G401 (cell line): ENCODE measurements around the gene FOXJ1. TPM values are rescaled to one million over a fixed set of nuclear protein-coding genes. Genes with fewer than 3 reads are reported as not detected.
A peak's percentile ranks its signal among the peaks of the same experiment; 100 is the strongest.

Experiments used
- DNase-seq: peaks from one replicate; pipeline ENCODE4 v3.0.0-alpha.2; 2015; ENCODE audit warnings: low spot score
- in situ Hi-C: cut with HindIII; loops from 2 replicates; pipeline ENCODE4 v1.10.0; 2016; ENCODE audit warnings: low sequenced_read_pairs, mixed read lengths
- total RNA-seq: library from RNA; depleted of rRNA; stranded (reverse); fragments of >200 nt; shearing (Covaris generic); gene quantifications from 2 replicates; pipeline ENCODE4 v1.2.3, GENCODE V29; 2014

The FOXJ1 gene
- total RNA-seq, 1 experiment from 2014 or later, result 0.85 TPM

DNA sequence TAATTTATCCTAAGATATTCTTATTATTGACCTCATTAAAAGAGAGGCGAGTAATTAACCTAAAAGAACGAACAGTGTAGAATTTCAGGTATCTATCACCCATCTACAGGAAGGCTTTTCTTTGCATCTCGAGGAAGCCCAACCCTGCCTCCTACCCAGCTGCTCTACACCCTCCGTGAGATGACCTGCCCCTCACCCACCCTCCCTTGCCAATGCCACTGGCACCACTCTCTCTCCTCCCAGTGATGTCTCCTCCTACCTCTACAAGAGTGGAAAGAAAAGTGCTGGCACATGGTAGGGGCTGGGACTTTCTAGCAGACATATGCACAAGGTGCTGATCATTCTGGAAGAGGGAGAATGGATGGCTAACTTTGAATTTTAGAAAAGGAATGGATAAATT, 22.9 kb upstream of the FOXJ1 start:
- DNase-seq, result no peak
- in situ Hi-C loops, result no loop called here

DNA sequence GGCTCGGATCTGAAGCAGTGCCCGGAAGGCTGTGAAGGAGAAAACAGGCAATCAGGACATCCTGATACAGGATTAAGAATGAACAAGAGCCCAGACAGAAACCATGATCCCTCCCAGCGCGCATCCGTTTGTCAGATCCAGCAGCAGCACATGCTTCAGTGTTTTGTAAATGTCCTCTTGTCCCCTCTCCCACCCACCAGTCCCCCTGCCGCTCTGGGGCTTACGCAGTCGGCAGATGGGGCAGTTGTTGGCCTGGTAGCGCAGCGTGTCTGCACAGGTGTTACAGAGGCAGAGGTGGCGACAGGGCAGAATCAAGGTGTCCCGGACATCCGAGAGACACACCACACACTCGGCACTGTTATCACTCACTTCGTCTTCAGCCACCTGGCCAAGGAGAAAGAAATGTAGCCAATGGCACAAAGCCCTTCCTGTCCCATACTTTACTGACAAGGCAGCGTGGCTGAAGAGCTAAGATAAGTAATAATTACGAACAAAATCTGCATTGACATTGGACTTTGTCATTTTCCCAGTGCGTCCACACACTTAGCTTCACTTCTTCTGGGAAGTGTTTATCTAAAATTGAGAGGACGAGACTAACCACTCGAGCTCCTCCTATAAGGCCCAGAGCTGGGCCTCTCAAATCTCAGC, 20.7 kb upstream of the FOXJ1 start:
- in situ Hi-C loops, result no loop called here
- DNase-seq, result no peak

- DNase-seq, result no peak
- in situ Hi-C loops, result no loop called here
Measured at GRCh38 chr17:76160896-76161528, 20.0 kb upstream of the FOXJ1 start.

DNA sequence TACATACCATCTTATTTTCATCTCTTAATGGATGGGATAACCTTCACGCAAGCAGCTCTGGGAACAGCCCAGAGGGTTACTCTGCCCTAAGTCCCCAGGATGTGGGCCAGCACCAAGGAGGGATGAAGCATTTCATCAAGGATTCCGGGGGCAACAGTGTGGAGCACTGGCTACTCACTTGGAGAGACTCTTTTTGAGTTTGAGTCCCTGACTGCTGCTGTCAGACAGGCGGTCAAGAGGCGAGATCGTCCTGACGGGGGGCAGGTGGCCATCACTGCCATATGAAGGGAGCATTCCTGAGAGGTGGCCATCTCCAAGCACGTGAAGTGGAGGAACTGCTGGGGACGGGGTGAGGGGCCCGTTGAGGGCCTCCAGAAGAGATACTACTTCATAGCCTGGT, 18.1 kb upstream of the FOXJ1 start:
- in situ Hi-C loops, result no loop called here
- no peak for DNase-seq

DNA sequence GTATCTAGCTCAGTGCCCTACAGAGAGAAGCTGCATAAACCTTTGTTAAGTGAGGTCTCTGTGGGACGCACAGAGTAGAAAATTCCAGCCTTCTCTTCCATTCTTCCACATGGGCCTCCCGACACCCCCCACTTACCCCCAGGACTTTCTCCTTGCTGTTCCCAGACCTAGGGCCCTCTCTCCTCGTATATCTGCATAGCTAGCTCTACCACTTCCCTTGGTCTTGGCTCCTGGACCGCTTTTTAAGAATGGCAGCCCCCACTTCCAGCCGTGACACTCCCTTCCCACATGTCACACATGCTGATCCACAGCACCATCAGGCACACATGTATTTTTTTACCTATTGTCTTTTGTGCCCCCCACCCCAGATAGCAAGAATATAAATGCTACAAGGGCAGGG, 16.7 kb upstream of the FOXJ1 start:
- DNase-seq, result no peak
- in situ Hi-C loops, result no loop called here

- DNase-seq, result no peak
- in situ Hi-C loops, result no loop called here
Measured at GRCh38 chr17:76156662-76156991, 15.6 kb upstream of the FOXJ1 start.

DNA sequence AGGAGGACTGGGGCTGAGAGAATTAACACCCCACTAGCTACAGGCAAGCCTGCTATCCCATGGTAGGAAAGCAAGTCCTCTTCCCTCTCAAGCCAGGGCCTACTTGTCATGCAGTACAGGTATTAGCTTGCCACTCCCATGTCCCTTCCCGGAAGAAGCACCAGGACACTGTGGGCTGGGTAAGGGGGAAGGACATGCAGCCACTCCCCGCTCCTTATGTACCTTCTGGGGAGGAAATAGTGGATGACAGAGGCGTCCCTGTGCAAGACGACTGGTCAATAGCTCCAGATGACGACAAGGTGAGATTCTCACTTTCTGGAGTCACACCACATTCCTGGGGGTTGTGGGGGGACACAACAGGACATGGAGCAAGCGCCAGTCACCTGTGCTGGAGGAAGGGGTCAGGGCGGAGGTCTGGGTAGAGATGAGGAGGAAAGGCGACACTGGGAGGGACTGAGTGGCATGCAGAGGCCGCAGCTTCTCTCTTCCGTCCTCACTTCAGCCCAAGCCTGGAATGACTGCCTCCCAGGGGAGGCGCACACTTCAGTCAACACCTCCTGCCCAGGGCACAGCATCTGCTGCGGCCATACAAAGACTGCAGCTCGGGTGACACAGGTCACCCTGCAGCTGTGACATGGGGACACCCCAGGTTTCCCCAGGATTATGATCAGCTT, 15.1 kb upstream of the FOXJ1 start:
- no peak for DNase-seq
- in situ Hi-C loops, result no loop called here

GRCh38 chr17:76154936-76155845, 14.1 kb upstream of the FOXJ1 start:
- in situ Hi-C loops, result no loop called here

DNA sequence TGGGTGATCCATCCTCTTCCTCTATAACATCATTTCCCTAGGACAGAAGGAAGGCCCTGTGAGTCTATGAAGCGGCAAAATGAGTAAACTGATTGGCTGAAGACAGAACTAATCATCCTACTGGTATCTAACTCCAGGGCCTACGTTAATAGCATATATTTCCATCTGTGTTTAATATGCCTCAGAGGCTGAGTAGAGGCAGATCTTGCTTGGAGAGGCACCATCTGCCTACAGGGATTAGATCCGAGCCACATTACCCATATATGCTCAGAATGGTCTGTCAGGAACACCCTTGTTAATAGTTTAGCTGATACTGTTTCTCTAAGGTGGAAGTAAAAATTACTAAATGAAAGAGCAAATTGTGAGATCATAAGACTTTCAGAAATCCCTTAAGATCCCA, 13.2 kb upstream of the FOXJ1 start:
- in situ Hi-C loops, result no loop called here
- DNase-seq, result no peak

More at GRCh38 chr17:76154936-76155845, 14.1 kb upstream of the FOXJ1 start:
- DNase-seq, result no peak

DNA sequence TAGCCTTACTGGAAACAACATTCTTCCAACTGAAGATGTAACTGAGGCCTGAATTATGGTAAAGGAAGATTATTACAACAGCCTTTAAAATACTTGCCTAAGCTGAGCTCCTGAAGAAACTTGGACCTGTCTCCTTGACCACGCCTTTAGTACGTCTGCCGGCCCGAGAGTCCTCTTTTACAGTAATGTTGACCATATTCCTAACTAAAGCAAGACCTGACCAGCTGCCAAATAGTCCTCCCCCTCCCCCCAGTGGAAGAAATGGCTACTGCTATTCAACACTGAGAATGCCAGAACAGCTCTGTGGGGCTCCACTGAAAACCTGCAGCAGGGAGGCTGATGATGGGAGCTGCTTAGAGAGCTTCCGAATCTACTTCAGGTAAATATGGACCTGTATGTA, 12.6 kb upstream of the FOXJ1 start:
- DNase-seq, result no peak
- in situ Hi-C loops, result no loop called here

DNA sequence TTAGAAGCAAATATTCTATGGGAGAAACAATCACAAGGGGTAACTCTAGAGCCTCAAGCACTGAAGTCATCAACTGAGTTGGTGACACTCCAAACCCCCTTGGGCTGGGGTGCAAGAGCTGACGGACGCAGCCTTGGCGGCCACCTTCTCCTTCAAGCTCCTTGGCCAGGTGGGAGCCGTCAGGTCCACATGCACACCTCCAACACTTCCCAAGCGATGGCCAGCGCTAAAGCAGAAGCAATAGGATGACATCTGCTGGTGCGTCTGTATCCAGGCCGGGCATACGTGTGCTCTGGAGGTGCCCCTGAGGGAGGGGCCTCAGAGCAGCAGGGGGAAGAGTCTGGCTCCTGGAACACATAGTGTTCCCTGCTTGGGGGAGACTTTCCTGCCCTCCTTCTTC, 12.2 kb upstream of the FOXJ1 start:
- in situ Hi-C loops, result no loop called here
- DNase-seq, result no peak

DNA sequence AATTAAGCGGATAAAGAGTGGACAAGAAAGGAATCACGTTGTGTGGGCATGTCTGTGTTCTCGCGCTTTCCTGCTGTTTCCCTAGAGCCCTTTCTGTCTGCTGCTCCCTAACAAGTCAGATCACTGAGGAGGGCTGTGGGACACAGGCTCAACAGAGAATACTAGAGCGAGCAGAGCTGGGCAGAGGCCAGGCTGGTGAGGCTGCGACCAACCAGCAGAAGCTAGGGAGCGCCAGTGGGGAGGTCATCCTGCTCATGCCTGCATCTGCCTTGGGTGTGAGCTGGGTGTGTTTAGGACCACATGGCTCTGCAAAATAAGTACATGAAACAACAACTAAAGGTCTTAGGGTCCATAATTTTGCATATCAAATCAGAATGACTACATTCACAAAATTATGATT, 11.5 kb upstream of the FOXJ1 start:
- DNase-seq, result no peak
- in situ Hi-C loops, result no loop called here

DNA sequence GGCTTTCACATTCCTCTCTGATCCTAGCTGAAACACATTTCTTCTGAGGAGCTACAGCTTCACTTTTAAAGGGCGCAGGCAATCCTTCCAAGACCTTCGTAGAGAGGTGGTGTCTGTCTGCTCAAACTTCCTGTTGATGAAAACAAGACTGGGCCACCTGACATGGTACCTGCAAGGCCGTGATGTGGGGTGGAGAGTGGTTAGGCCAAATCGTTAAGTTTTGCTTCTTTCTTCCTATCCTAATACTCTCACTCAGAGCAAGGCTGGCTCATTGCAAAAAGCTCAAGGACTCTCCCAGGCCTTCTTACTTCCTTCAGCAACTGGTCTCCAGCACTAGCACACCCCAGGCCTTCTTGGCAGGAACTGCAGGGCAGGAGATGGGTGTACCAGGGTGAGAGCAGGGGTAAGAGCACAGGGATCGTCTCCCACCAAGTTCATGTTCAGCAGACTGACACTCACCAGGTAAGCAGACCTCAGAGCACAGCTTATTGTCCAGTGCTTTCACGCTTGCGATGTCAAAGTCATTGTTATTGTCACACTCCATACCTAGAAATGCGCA, 10.9 kb upstream of the FOXJ1 start:
- in situ Hi-C loops, result no loop called here
- DNase-seq, result no peak

- in situ Hi-C loops, result no loop called here
- DNase-seq, result no peak
Measured at GRCh38 chr17:76150712-76151622, 9.9 kb upstream of the FOXJ1 start.

GRCh38 chr17:76149214-76149613, 8.2 kb upstream of the FOXJ1 start:
- no peak for DNase-seq
- in situ Hi-C loops, result no loop called here

DNA sequence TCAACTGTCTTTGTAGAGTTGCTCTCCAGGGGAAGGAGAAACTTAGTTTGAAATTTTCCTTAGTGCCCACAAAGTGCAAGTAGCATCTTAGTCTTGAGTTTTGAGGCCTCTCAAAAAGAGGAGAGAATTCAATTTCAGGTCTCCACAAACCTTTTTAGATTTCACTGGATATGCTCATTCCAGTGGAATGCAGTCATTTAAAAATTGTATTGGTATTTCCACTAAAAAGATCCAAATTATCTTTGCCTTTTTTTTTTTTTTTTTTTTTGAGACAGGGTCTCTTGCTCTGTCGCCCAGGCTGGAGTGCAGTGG, 6.9 kb upstream of the FOXJ1 start:
- in situ Hi-C loops, result no loop called here
- no peak for DNase-seq

GRCh38 chr17:76147211-76148014, 6.4 kb upstream of the FOXJ1 start:
- DNase-seq, result peak; percentile 65
- in situ Hi-C loops, result no loop called here
